ENCODE measurements around the gene FOXI1. TPM values are rescaled to one million over a fixed set of nuclear protein-coding genes. Genes with fewer than 3 reads are reported as not detected.

The FOXI1 gene
- total RNA-seq, 1 donor from 2014 or later, result not detected

DNA sequence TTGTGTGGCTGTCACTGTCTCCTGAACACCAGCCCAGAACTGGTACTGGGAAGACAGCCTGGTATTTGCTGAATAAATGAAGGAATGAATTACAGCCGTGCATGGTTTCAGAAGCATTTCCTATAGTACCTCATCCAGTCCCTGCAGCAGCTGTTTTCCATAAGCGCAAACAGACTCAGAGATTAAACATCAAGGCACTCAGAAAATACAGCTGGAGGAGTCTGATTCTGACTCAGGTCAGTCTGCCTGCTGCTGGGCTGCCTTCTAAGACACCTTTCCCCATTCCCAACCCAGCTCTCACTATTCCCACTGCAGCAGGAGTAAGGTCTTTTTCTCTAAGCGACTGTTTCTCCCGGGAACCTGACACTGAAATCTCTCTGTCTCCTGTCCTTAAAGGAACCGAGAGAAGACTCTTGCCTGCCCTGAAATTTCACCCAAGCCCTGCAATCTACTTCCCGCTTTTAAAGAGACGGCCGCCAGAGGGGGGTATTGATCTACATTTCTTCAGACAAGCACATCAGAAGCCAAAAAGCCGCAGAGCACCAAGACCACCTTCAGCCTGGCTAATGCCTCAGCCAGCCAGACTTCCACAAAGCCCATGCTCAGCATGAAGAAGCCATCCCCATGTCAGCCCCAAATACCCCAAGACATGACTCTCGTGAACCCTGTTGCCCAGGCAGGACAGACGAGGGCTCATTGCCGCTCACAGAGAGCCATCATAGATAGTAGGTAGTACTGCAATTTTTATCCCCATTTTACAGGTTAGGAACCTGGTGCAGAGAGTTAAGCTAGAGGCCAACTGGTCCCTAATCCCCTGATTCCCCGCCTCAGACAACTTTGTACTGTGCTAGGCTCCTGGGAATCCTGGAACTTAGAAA, 5.4 kb upstream of the FOXI1 start:
- Mint-ChIP-seq H3K4me3 (ENCODE audit: unreplicated experiment) (no peak overlapping the region), H3K9me3 (ENCODE audit: unreplicated experiment) (peaks cover 8% of the 10 kb centered on the region), H3K27me3 (ENCODE audit: low read depth, unreplicated experiment) (peaks cover 28% of the 10 kb centered on the region), H3K27ac (ENCODE audit: unreplicated experiment) (no peak overlapping the region), H3K4me1 (ENCODE audit: low read depth, unreplicated experiment) (no peaks in the 10 kb centered on the region), H3K36me3 (ENCODE audit: low read depth, unreplicated experiment) (no peaks in the 10 kb centered on the region)
- no peaks in the 10 kb centered on the region for H3K4me1 ChIP-seq (ENCODE audit: insufficient read depth, low read length)
- H3K27ac ChIP-seq (ENCODE audit: low read depth, low read length), result no peak overlapping the region
- no peak overlapping the region for H2AFZ ChIP-seq (ENCODE audit: low read depth, low read length)
- H3K4me3 ChIP-seq (ENCODE audit: insufficient read depth, low read depth, low read length), result no peak overlapping the region
- no peaks in the 10 kb centered on the region for H3K36me3 ChIP-seq (ENCODE audit: insufficient read depth, low read length)
- no peaks in the 10 kb centered on the region for H4K20me1 ChIP-seq (ENCODE audit: insufficient read depth, low read length)
- H3K9ac ChIP-seq (ENCODE audit: low read length), result no peak overlapping the region
- no peaks in the 10 kb centered on the region for H3K27me3 ChIP-seq (ENCODE audit: insufficient read depth, low read length)
- FAIRE-seq, result no peak
- H3K9me3 ChIP-seq (ENCODE audit: insufficient read depth, low read depth, low read length), result no peaks in the 10 kb centered on the region
- no peaks in the 10 kb centered on the region for H3K79me2 ChIP-seq (ENCODE audit: insufficient read depth, low read length)
- TF ChIP-seq, protein P1, sequence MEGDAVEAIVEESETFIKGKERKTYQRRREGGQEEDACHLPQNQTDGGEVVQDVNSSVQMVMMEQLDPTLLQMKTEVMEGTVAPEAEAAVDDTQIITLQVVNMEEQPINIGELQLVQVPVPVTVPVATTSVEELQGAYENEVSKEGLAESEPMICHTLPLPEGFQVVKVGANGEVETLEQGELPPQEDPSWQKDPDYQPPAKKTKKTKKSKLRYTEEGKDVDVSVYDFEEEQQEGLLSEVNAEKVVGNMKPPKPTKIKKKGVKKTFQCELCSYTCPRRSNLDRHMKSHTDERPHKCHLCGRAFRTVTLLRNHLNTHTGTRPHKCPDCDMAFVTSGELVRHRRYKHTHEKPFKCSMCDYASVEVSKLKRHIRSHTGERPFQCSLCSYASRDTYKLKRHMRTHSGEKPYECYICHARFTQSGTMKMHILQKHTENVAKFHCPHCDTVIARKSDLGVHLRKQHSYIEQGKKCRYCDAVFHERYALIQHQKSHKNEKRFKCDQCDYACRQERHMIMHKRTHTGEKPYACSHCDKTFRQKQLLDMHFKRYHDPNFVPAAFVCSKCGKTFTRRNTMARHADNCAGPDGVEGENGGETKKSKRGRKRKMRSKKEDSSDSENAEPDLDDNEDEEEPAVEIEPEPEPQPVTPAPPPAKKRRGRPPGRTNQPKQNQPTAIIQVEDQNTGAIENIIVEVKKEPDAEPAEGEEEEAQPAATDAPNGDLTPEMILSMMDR (IDR thresholded peaks at IDR 0.05; ENCODE audit: insufficient read depth, low read depth, low read length), result peak; percentile 75
- no peak for TF ChIP-seq EZH2 (IDR thresholded peaks at IDR 0.05; ENCODE audit: insufficient read depth, low read length)
- no peak overlapping the region for H3K4me2 ChIP-seq (ENCODE audit: low read length)
- DNase-seq (ENCODE audit: low read depth), result peak; percentile 41

DNA sequence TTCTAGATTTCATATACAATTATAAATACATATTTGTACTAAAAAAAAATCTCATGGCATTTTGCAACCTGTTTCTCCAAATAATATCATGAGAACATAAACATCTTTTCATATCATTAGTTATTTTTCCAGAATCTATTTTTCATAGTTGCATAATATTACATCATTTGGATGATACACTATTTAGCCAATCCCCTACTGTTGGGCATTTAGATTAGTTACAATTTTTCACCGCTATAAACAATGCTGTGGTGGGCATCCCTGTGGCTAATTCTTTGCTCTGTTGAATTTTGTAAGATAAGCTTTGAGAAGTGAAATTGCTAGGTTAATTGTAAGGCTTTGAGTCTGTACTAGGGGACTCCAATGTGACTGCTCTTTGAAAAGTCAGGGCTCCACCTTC, 2.2 kb upstream of the FOXI1 start:
- Mint-ChIP-seq H3K4me1 (ENCODE audit: low read depth, unreplicated experiment) (no peaks in the 10 kb centered on the region), H3K27ac (ENCODE audit: unreplicated experiment) (no peak overlapping the region), H3K9me3 (ENCODE audit: unreplicated experiment) (peaks cover 2% of the 10 kb centered on the region), H3K4me3 (ENCODE audit: unreplicated experiment) (no peak overlapping the region), H3K27me3 (ENCODE audit: low read depth, unreplicated experiment) (peaks cover 36% of the 10 kb centered on the region), H3K36me3 (ENCODE audit: low read depth, unreplicated experiment) (no peaks in the 10 kb centered on the region)
- no peak overlapping the region for H3K4me3 ChIP-seq (ENCODE audit: insufficient read depth, low read depth, low read length)
- no peaks in the 10 kb centered on the region for H3K36me3 ChIP-seq (ENCODE audit: insufficient read depth, low read length)
- FAIRE-seq (no peak), DNase-seq (ENCODE audit: low read depth) (no peak)
- H4K20me1 ChIP-seq (ENCODE audit: insufficient read depth, low read length), result no peaks in the 10 kb centered on the region
- H3K27me3 ChIP-seq (ENCODE audit: insufficient read depth, low read length), result no peaks in the 10 kb centered on the region
- TF ChIP-seq, protein P1 (IDR thresholded peaks at IDR 0.05; ENCODE audit: insufficient read depth, low read depth, low read length), result no peak
- TF ChIP-seq EZH2 (IDR thresholded peaks at IDR 0.05; ENCODE audit: insufficient read depth, low read length), result no peak
- H3K27ac ChIP-seq (ENCODE audit: low read depth, low read length), result no peak overlapping the region
- no peaks in the 10 kb centered on the region for H3K9me3 ChIP-seq (ENCODE audit: insufficient read depth, low read depth, low read length)
- H3K4me1 ChIP-seq (ENCODE audit: insufficient read depth, low read length), result no peaks in the 10 kb centered on the region
- H3K79me2 ChIP-seq (ENCODE audit: insufficient read depth, low read length), result no peaks in the 10 kb centered on the region
- no peak overlapping the region for H3K4me2 ChIP-seq (ENCODE audit: low read length)
- no peak overlapping the region for H2AFZ ChIP-seq (ENCODE audit: low read depth, low read length)
- no peak overlapping the region for H3K9ac ChIP-seq (ENCODE audit: low read length)

DNA sequence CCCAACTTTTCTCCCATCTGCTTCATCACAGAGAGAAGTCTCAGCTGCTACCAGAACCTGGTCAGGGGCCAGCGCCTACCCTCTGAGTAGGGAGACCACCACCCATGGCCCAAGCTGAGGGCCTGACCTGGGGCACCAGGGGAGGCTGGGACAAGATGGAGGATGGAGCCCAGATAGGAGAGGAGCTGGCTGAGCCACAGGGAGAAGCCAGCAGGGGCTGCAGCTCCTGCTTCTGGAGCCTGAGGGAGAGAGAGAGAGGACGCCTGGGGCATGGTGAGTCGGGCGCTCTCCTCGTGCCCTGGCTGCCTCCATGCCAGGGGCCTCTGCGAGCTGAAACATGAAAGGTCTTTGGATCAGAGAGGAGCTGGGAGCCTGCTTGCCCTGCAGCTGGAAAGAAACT, 1.4 kb upstream of the FOXI1 start:
- Histone ChIP-seq H3K4me1 (ENCODE audit: insufficient read depth, low read length) (no peaks in the 10 kb centered on the region), H3K36me3 (ENCODE audit: insufficient read depth, low read length) (no peaks in the 10 kb centered on the region), H4K20me1 (ENCODE audit: insufficient read depth, low read length) (no peaks in the 10 kb centered on the region), H3K9ac (ENCODE audit: low read length) (no peak overlapping the region), H3K79me2 (ENCODE audit: insufficient read depth, low read length) (no peaks in the 10 kb centered on the region), H3K4me2 (ENCODE audit: low read length) (no peak overlapping the region), H3K9me3 (ENCODE audit: insufficient read depth, low read depth, low read length) (no peaks in the 10 kb centered on the region), H2AFZ (ENCODE audit: low read depth, low read length) (no peak overlapping the region), H3K4me3 (ENCODE audit: insufficient read depth, low read depth, low read length) (no peak overlapping the region), H3K27me3 (ENCODE audit: insufficient read depth, low read length) (no peaks in the 10 kb centered on the region), H3K27ac (ENCODE audit: low read depth, low read length) (no peak overlapping the region)
- FAIRE-seq, result no peak
- peaks cover 40% of the 10 kb centered on the region for H3K27me3 Mint-ChIP-seq (ENCODE audit: low read depth, unreplicated experiment)
- no peaks in the 10 kb centered on the region for H3K36me3 Mint-ChIP-seq (ENCODE audit: low read depth, unreplicated experiment)
- DNase-seq (ENCODE audit: low read depth), result no peak
- no peak overlapping the region for H3K4me3 Mint-ChIP-seq (ENCODE audit: unreplicated experiment)
- TF ChIP-seq, protein P1 (IDR thresholded peaks at IDR 0.05; ENCODE audit: insufficient read depth, low read depth, low read length), result no peak
- TF ChIP-seq EZH2 (IDR thresholded peaks at IDR 0.05; ENCODE audit: insufficient read depth, low read length), result no peak
- no peaks in the 10 kb centered on the region for H3K4me1 Mint-ChIP-seq (ENCODE audit: low read depth, unreplicated experiment)
- H3K9me3 Mint-ChIP-seq (ENCODE audit: unreplicated experiment), result no peaks in the 10 kb centered on the region
- H3K27ac Mint-ChIP-seq (ENCODE audit: unreplicated experiment), result no peak overlapping the region
